Posterior cingulate gyrus (tissue), 11 donors: ENCODE results near the gene OR2AJ1.

ENCODE experiments used
- DNase-seq, 10 donors: peaks; one replicate each; pipeline versions ENCODE4 v3.0.0 to v3.0.0-alpha.2; 2020 to 2021; ENCODE audit warnings: mixed read lengths in 3 of 10
- intact Hi-C: fragments of 100-400 bp; cut with DNase I; formaldehyde crosslinking; loops from one replicate; pipeline ENCODE4 v1.15.1; 2023

OR2AJ1 gene

GRCh38 chr1:247953408-247953807 is 28.7 kb downstream of the OR2AJ1 start:
- intact Hi-C loops = no loop called here
- DNase-seq = no peak

GRCh38 chr1:247961791-247962190 is 37.1 kb downstream of the OR2AJ1 start:
- no peak for DNase-seq
- intact Hi-C loops = no loop called here

- intact Hi-C loops = no loop called here
- DNase-seq = peak in 1 of 10 donors; percentile 49
These were observed 38.4 kb downstream of the OR2AJ1 start for GRCh38 chr1:247962911-247963588.

- DNase-seq = no peak
- intact Hi-C loops = no loop called here
These were observed 40.2 kb downstream of the OR2AJ1 start, which contains the start of gene OR2AK2 for GRCh38 chr1:247964933-247965332. TSS of gene OR2AK2 (plus strand) at chr1:247965233. CDS start at chr1:247965377, 144 bp downstream.

- intact Hi-C loops = no loop called here
- DNase-seq = no peak
These were observed 42.0 kb downstream of the OR2AJ1 start for GRCh38 chr1:247966532-247967204.
